ENCODE data around the gene HYLS1.

DNA sequence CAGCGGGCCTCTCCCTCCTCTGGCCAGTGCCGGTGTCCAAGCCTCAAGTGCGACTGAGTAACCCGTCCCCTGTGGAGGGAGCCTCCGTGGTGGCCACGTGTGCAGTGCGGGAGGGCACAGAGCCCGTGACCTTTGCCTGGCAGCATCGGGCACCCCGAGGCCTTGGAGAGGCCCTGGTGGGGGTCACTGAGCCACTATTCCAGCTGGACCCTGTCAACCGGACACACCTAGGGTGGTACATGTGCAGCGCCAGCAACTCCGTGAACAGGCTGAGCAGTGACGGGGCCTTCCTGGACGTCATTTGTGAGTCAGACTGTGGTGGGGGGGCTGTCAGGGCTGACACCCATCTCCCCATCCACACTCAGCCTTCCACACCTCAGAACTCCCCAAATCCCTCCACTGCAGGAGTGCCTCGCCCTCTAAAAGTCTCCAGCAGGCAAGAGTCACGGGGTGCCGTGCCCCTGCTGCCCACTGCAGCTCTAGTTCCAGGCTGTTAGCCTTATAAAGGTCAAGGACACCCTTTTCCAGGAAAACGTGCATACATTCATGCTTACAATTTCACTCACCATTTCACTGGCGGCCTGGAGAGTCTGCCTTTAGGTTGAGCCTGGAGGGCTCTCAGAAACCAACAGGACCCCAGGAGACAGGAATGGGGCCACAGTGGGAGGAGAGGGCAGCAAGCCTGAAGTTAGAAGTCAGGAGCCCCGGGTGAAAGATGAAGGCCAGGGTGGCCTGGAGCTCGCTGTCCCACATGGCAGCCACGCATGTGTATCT, 61.0 kb downstream of the HYLS1 start:
- TF ChIP-seq POLR2A (IDR thresholded peaks at IDR 0.05) = no peak
- no peak for TF ChIP-seq CTCF (IDR thresholded peaks at IDR 0.05)
